ENCODE results near the gene TSHR.

DNA sequence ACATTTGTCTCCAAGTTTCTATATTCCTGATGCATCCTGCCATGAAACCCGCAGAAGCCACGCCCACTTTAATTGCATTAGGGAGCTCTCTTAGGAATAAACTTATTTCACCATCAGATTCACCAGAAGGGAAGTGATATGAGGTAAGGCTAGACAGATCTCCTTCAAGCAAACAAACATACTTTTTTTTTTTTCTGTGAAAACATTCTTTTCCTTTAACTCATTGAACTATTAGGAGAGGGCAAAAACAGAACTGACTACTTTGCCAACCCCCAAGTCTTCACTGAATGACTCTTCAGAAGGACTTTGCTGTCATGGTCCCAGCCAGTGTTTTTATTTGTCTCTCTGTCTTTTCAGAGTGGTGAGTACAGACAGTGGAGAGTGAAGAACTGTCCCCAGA is 216.9 kb downstream of the TSHR start:
- TF ChIP-seq CTCF (IDR thresholded peaks at IDR 0.05; ENCODE audit: low read depth, low read length, poor library complexity, severe bottlenecking) (no peak), EZH2phosphoT487 (IDR thresholded peaks at IDR 0.05; ENCODE audit: borderline replicate concordance, low read length) (no peak)

Data from DOHH2 (cell line).